Anterior cingulate cortex (tissue), 58 donors: Measurements from ENCODE around the gene ANAPC1.
"Not testable (repeated sequence)": the region's sequence is repeated elsewhere in the genome, so short reads cannot be mapped to it uniquely, and the experiment has no call there.

ENCODE experiments used
- DNase-seq, 58 donors: peaks; one replicate each; lab custom pipeline; 2025; lab: John Stamatoyannopoulos, UW

Gene ANAPC1

GRCh38 chr2:111904726-111905474, 20.9 kb upstream of the ANAPC1 start:
- peak in 3 of 58 donors; percentile 9 to 15 (median 13) for DNase-seq

DNA sequence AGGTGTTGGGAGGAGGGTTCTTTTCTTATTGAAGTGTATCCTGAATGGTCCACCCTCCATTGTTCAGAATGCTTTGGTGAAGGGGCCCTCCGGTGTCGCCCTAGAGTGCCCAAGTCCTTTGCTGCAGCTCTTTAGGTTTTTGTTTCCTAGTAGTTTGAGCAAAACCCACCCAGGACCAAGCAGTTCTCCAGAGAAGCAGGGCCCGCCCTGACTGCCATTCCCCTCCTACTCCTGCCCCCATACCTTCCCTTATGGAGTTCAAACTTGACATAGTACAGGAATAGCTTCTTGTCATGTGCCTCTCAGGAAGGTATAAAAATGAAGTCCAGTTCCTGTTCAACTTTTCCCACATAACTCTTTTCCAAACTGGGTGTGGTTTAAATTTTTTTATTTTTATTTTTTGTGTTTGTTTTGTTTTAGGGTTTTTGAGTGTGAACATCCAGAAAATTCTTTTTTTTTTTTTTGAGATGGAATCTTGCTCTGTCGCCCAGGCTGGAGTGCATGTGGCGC, 20.0 kb upstream of the ANAPC1 start:
- DNase-seq: peak in 1 of 58 donors; percentile 29

GRCh38 chr2:111903516-111903915, 19.5 kb upstream of the ANAPC1 start:
- no peak for DNase-seq

GRCh38 chr2:111900859-111901258, 16.9 kb upstream of the ANAPC1 start:
- peak in 18 of 58 donors; percentile 7 to 63 (median 20) for DNase-seq

DNA sequence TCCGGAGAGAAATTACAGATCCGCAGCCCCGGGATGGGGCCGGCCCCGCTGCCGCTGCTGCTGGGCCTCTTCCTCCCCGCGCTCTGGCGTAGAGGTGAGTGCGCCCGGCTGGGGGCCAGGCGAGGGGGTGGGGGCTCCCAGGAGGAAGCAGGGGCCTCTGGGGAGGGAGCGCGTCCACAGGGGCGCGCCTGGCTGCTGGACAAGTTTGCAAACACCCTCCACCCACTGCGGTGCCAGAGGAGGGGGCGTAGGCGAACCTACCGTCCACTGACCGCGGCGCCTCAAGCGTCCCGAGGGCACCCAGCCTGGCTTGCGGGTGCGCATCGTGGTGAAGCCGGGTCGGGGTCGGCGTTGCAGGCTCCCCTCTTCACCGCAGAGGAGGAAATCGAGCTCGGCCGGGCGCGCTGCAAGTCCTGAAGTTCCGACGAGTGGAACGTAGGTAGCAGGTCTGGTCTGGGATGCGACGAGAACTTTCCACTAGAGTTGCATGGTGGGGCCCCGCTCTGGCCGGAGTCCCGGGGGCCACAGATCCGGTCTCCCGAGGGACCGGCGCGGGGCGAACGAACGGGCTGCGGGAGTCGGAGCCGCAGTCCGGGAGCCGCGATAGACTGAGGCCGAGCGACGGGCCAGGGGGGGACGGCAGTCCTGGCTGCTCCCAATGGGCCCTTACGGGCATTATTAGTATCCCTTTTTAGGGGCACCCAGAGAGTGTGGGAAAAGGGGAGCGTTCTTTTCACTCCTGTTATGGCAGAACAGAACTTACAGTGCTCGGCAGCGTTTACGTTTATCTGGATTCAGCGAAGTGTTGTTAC, 14.9 kb upstream of the ANAPC1 start:
- DNase-seq: peak in 6 of 58 donors; percentile 34 to 61 (median 54)

- DNase-seq: peak in 55 of 58 donors; percentile 25 to 89 (median 74)
These were observed 14.1 kb upstream of the ANAPC1 start, which contains the start of gene MERTK for GRCh38 chr2:111897924-111898702. MERTK (plus strand) TSS chr2:111898607; CDS start chr2:111898736, 129 bp downstream.

GRCh38 chr2:111897630-111897923, 13.6 kb upstream of the ANAPC1 start:
- DNase-seq: no peak

DNA sequence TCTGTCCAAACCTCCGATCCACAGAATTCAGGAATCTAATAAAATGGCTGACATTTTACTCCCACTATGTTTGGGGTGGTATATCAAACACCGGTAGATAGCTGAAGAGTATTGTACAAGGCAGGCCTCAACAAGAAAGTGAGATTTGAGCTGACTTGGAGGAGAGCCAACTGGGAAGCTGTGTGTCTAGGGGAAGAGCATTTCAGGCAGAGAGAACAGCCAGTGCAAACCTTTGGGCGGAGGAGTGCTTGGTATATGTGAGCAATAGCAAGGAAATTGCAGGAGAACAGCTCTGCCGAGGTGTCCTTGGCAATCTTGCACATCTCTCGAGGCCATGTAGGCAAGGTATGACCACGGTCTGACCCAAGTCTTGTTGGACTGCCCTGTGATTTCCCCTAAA, 12.6 kb upstream of the ANAPC1 start:
- no peak for DNase-seq

DNA sequence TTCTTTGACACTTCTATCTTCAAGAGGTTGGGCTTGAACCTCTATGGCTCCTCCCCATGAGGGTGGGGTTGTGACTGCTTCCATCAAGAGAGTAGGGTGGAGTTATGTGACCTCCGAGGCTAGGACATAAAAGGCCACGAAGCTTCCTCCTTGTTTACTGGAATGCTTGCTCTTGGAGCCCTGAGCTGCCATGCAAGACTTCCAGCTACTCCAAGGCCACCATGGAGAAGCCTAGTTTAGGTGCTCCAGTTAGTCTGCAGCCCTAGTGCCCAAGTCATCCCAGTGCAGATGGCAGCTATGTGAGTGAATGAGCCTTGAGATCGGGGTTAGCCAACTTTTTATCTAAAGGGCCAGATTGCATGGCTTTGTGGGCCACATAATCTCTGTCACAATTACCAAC, 12.0 kb upstream of the ANAPC1 start:
- DNase-seq: no peak

DNA sequence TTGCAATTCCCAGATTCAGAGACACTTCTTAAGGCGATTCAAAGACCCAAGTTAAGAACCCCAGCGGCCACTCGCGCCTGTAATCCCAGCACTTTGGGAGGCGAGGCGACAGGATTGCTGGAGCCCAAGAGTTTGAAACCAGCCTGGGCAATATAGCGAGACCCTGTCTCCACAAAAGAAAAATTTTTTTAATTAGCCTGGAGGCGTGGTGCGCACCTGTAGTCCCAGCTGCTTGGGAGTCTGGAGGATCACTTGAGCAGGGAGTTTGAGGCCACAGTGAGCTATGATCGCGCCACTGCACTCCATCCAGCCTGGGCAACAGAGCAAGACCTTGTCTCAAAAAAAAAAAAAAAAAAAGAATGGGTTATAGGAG, 585 bp upstream of the ANAPC1 start:
- DNase-seq: no peak

GRCh38 chr2:111872806-111873205, 11.2 kb downstream of the ANAPC1 start:
- DNase-seq: not testable (repeated sequence)

- DNase-seq: not testable (repeated sequence)
These were observed 18.9 kb downstream of the ANAPC1 start for GRCh38 chr2:111865124-111865523.

GRCh38 chr2:111860005-111860404, 24.0 kb downstream of the ANAPC1 start:
- not testable (repeated sequence) for DNase-seq

DNA sequence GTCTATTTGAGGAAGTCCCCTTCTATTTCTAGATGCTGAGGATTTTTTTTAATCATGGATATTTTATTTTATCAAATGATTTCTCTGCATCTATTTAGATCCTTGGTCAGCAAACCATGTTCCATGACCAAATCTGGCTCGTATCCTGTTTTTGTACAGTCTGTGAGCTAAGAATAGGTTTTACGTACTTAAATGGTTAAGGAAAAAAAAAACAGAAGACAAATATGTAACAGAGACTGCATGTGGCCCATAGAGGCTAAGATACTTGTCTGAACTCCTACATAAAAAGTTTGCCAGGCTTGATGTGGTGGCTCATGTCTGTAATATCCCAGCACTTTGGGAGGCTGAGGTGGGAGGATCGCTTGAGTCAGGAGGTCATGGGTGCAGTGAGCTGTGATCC, 31.4 kb downstream of the ANAPC1 start:
- DNase-seq: not testable (repeated sequence)

DNA sequence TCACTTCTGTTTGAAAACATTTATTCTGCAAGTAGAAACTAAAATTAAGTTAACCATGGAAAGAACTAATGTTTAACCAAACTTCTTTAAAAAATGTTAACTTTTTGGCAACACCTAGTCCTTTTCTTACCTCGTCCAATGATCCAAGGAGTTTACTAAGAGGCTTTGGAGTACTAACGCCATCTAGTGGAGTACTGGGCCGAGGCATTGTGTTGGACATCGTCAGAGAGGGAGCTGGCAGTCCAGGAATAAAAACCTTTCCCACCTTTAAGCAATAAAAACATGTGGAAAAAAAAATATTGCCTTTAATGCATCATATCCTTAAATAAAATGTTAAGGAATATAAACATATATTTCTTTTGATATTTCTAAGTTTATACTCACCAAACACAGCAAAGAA, 33.3 kb downstream of the ANAPC1 start:
- DNase-seq: peak in 10 of 58 donors; percentile 1 to 34 (median 4)

GRCh38 chr2:111839625-111840282, 44.2 kb downstream of the ANAPC1 start:
- DNase-seq: not testable (repeated sequence)

- DNase-seq: not testable (repeated sequence)
These were observed 45.0 kb downstream of the ANAPC1 start for GRCh38 chr2:111838992-111839391.

GRCh38 chr2:111834221-111834620, 49.8 kb downstream of the ANAPC1 start:
- not testable (repeated sequence) for DNase-seq

GRCh38 chr2:111830479-111830878, 53.5 kb downstream of the ANAPC1 start:
- DNase-seq: not testable (repeated sequence)

DNA sequence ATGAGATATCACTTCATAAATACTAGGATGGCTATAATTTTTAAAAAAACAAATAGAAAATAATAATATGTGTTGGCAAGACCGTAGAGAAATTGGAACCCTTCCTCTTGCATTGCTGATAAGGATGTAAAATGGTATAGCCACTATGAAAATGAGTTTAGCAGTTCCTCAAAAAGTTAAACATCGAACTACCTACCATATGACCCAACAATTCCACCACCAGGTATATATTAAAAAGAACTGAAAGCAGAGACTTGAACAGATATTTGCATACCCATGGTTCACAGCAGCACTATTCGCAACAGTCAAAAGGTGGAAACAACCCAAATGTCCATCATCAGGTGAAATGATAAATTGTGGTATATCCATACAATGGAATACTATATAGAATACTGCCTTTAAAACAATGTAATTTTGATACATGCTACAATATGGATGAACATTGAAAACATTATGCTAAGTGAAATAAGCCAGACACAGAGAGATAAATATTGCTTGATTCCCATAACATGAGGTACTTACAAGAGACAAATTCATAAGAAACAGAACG, 55.7 kb downstream of the ANAPC1 start:
- not testable (repeated sequence) for DNase-seq
